Measurements from ENCODE around the gene RFPL2.

RFPL2 gene

GRCh38 chr22:32204856-32205722 lies at the start of gene RFPL2:
TSS of gene RFPL2 (minus strand) at chr22:32205073. CDS start at chr22:32202451, 2,622 bp downstream.
- no peak for DNase-seq (ENCODE audit: low read depth in 2 of 2)

- no peak for DNase-seq (ENCODE audit: low read depth in 2 of 2)
These were observed 44.4 kb upstream of the RFPL2 start for GRCh38 chr22:32249231-32249630.

GRCh38 chr22:32248276-32248675 lies 43.4 kb upstream of the RFPL2 start:
- no peak for DNase-seq (ENCODE audit: low read depth in 2 of 2)

- no peak for DNase-seq (ENCODE audit: low read depth in 2 of 2)
These were observed 41.3 kb upstream of the RFPL2 start for GRCh38 chr22:32246166-32246565.

- DNase-seq (ENCODE audit: low read depth in 2 of 2): no peak
These were observed 40.2 kb upstream of the RFPL2 start for GRCh38 chr22:32245042-32245441.

- no peak for DNase-seq (ENCODE audit: low read depth in 2 of 2)
These were observed 39.7 kb upstream of the RFPL2 start for GRCh38 chr22:32244547-32244946.

- no peak for DNase-seq (ENCODE audit: low read depth in 2 of 2)
These were observed 35.6 kb upstream of the RFPL2 start for GRCh38 chr22:32240461-32240860.

- DNase-seq (ENCODE audit: low read depth in 2 of 2): no peak
These were observed 33.0 kb upstream of the RFPL2 start for GRCh38 chr22:32237906-32238305.

GRCh38 chr22:32236970-32237369 lies 32.1 kb upstream of the RFPL2 start:
- DNase-seq (ENCODE audit: low read depth in 2 of 2): no peak

- no peak for DNase-seq (ENCODE audit: low read depth in 2 of 2)
These were observed 28.2 kb upstream of the RFPL2 start for GRCh38 chr22:32233091-32233490.

GRCh38 chr22:32232191-32232830 lies 27.4 kb upstream of the RFPL2 start:
- DNase-seq (ENCODE audit: low read depth in 2 of 2): no peak

- DNase-seq (ENCODE audit: low read depth in 2 of 2): no peak
These were observed 21.6 kb upstream of the RFPL2 start for GRCh38 chr22:32226326-32227104.

GRCh38 chr22:32222991-32223390 lies 18.1 kb upstream of the RFPL2 start:
- no peak for DNase-seq (ENCODE audit: low read depth in 2 of 2)

- no peak for DNase-seq (ENCODE audit: low read depth in 2 of 2)
These were observed 14.2 kb upstream of the RFPL2 start for GRCh38 chr22:32219026-32219425.

- no peak for DNase-seq (ENCODE audit: low read depth in 2 of 2)
These were observed 13.6 kb upstream of the RFPL2 start for GRCh38 chr22:32218470-32218869.

- no peak for DNase-seq (ENCODE audit: low read depth in 2 of 2)
These were observed 12.6 kb upstream of the RFPL2 start for GRCh38 chr22:32217465-32217864.

GRCh38 chr22:32216911-32217310 lies 12.0 kb upstream of the RFPL2 start:
- no peak for DNase-seq (ENCODE audit: low read depth in 2 of 2)

GRCh38 chr22:32211011-32211410 lies 6.1 kb upstream of the RFPL2 start:
- DNase-seq (ENCODE audit: low read depth in 2 of 2): no peak

- DNase-seq (ENCODE audit: low read depth in 2 of 2): no peak
These were observed 3.8 kb upstream of the RFPL2 start for GRCh38 chr22:32208681-32209080.

GRCh38 chr22:32207971-32208480 lies 3.2 kb upstream of the RFPL2 start:
- no peak for DNase-seq (ENCODE audit: low read depth in 2 of 2)

- DNase-seq (ENCODE audit: low read depth in 2 of 2): no peak
These were observed 2.2 kb upstream of the RFPL2 start for GRCh38 chr22:32206774-32207758.

All from stimulated activated CD4-positive, alpha-beta T cell treated with anti-CD3 and anti-CD28 coated beads, Interleukin-1b, Interleukin-23, amount 100 ng/mL, for 1 hour (primary cell).